ENCODE measurements around the gene SPATA3. TPM values are rescaled to one million over a fixed set of nuclear protein-coding genes. Genes with fewer than 3 reads are reported as not detected.

The SPATA3 gene
- total and polyA plus RNA-seq, 2 of the 13 experiments (the other 11 are each of a cell fraction or from before 2014, with no cell fraction given) = not detected

GRCh38 chr2:231052494-231053451, 56.9 kb downstream of the SPATA3 start (continued):
- no peak for TF ChIP-seq GPBP1L1 (CRISPR knock-in tag; IDR thresholded peaks at IDR 0.05)
- TF ChIP-seq HNF1B (CRISPR knock-in tag; IDR thresholded peaks at IDR 0.05) = 0 out of 2 replicates have a peak, but pooled peaks have one; percentile 32
- TF ChIP-seq TOPORS (CRISPR knock-in tag; IDR thresholded peaks at IDR 0.05) = peak; percentile 86; the same call in 1 of the 2 replicates
- no peak; the same call in 1 of the 2 replicates for TF ChIP-seq TGIF2 (CRISPR knock-in tag; IDR thresholded peaks at IDR 0.05)
- no peak for TF ChIP-seq ZNF576 (CRISPR knock-in tag; IDR thresholded peaks at IDR 0.05)
- TF ChIP-seq GATA4 (IDR thresholded peaks at IDR 0.05; ENCODE audit: borderline replicate concordance, low read depth) = 0 out of 2 replicates have a peak, but pooled peaks have one; percentile 37
- TF ChIP-seq ZFP1 (CRISPR knock-in tag; IDR thresholded peaks at IDR 0.05) = no peak
- peak; percentile 67; the same call in 1 of the 2 replicates for TF ChIP-seq TFE3 (CRISPR knock-in tag; IDR thresholded peaks at IDR 0.05)
- peak; percentile 54 for TF ChIP-seq IRF2 (CRISPR knock-in tag; IDR thresholded peaks at IDR 0.05)
- no peak for TF ChIP-seq CREBL2 (CRISPR knock-in tag; IDR thresholded peaks at IDR 0.05; ENCODE audit: borderline replicate concordance)
- TF ChIP-seq ZNF75D (CRISPR knock-in tag; IDR thresholded peaks at IDR 0.05; ENCODE audit: borderline replicate concordance) = no peak
- no peak for TF ChIP-seq NFIC (IDR thresholded peaks at IDR 0.05; ENCODE audit: low read length)
- no peak for TF ChIP-seq GPN1 (CRISPR knock-in tag; IDR thresholded peaks at IDR 0.05; ENCODE audit: borderline replicate concordance)
- no peak; the same call in none of the 2 replicates for TF ChIP-seq ETV5 (CRISPR knock-in tag; IDR thresholded peaks at IDR 0.05; ENCODE audit: borderline replicate concordance)
- peak; percentile 32; the same call in 1 of the 2 replicates for TF ChIP-seq NCOA2 (CRISPR knock-in tag; IDR thresholded peaks at IDR 0.05)
- TF ChIP-seq ZNF687 (CRISPR knock-in tag; IDR thresholded peaks at IDR 0.05) = peak; percentile 98
- TF ChIP-seq ZNF781 (CRISPR knock-in tag; IDR thresholded peaks at IDR 0.05; ENCODE audit: borderline replicate concordance, not compliant biosample characterization) = peak; percentile 74
